ENCODE measurements around the gene SHISA8.
A peak's percentile ranks its signal among the peaks of the same experiment; 100 is the strongest.

SHISA8 gene

DNA sequence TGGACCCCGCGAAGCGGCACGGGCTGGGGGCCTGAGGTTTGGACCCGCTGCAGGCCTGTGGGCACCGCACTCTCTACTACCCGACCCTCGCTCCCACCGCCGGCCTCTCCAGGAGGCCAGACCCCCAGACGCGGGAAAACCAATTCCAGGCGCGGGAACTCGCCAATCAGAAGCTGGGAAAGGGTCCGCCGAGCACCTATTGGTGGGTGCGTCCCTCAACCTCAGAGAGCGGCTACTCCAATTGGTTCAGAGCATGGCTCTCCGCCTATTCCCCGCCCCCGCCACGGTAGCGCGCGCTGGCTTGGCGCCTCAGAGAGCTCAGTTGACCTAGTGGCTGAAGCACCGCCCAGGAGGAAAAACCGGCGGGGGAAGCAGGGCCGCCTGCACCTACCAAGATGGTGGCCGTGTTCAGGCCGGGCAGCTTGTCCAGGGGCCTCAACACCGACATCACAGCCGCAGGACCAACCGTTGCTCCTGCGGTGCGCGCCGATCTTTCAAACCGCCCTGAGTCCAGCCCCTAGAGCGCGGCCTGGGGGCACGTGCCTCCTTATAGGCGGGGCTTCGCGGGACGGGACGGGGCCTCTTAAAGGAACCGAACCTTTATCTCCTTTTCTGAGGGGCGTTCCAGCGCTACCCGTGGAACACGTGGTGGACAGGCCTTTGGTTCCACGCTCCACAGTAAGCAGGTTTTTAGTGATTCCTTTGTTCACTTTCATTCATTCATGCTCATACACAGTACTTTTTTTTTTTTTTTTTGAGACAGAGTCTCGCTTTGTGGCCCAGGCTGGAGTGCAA lies 32.0 kb upstream of the SHISA8 start, which contains the start of gene CENPM:
Gene CENPM, minus strand, starts transcription at position 524 of the 795 bp plus-strand sequence. Its CDS starts 76 bp downstream, at position 448.
- Histone ChIP-seq H3K27ac (ENCODE audit: low read length) (peak within 1 kb of the TSS; percentile 97), H4K20me1 (ENCODE audit: insufficient read depth, low read length) (peaks cover 18% of the 10 kb centered on the region), H3K4me3 (ENCODE audit: low read depth in 1 of 2, low read length in 2 of 2) (peak within 1 kb of the TSS; percentile 82 to 88), H3K79me2 (ENCODE audit: insufficient read depth, low read length) (peaks cover 59% of the 10 kb centered on the region), H3K27me3 (ENCODE audit: insufficient read depth, low read length, poor library complexity) (no peaks in the 10 kb centered on the region), H3K4me1 (ENCODE audit: insufficient read depth, low read length) (peaks cover 63% of the 10 kb centered on the region), H3K4me2 (ENCODE audit: insufficient read depth, low read length) (peak within 1 kb of the TSS; percentile 99), H3K36me3 (ENCODE audit: insufficient read depth, low read length) (peaks cover 36% of the 10 kb centered on the region), H2AFZ (ENCODE audit: low read depth, low read length) (peak within 1 kb of the TSS; percentile 78), H3K9me3 (ENCODE audit: insufficient read depth, low read length, severe bottlenecking) (no peaks in the 10 kb centered on the region), H3K9ac (ENCODE audit: low read depth, low read length) (peak within 1 kb of the TSS; percentile 92)
- ATAC-seq (ENCODE audit: insufficient read depth, low read depth) (peak; percentile 94), DNase-seq (peak; percentile 97)
- TF ChIP-seq, protein P1, sequence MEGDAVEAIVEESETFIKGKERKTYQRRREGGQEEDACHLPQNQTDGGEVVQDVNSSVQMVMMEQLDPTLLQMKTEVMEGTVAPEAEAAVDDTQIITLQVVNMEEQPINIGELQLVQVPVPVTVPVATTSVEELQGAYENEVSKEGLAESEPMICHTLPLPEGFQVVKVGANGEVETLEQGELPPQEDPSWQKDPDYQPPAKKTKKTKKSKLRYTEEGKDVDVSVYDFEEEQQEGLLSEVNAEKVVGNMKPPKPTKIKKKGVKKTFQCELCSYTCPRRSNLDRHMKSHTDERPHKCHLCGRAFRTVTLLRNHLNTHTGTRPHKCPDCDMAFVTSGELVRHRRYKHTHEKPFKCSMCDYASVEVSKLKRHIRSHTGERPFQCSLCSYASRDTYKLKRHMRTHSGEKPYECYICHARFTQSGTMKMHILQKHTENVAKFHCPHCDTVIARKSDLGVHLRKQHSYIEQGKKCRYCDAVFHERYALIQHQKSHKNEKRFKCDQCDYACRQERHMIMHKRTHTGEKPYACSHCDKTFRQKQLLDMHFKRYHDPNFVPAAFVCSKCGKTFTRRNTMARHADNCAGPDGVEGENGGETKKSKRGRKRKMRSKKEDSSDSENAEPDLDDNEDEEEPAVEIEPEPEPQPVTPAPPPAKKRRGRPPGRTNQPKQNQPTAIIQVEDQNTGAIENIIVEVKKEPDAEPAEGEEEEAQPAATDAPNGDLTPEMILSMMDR (IDR thresholded peaks at IDR 0.05; ENCODE audit: borderline replicate concordance, extremely low read depth, low read length, poor library complexity, severe bottlenecking): no peak
- TF ChIP-seq EZH2 (IDR thresholded peaks at IDR 0.05; ENCODE audit: borderline replicate concordance, low read depth, low read length, severe bottlenecking): no peak

DNA sequence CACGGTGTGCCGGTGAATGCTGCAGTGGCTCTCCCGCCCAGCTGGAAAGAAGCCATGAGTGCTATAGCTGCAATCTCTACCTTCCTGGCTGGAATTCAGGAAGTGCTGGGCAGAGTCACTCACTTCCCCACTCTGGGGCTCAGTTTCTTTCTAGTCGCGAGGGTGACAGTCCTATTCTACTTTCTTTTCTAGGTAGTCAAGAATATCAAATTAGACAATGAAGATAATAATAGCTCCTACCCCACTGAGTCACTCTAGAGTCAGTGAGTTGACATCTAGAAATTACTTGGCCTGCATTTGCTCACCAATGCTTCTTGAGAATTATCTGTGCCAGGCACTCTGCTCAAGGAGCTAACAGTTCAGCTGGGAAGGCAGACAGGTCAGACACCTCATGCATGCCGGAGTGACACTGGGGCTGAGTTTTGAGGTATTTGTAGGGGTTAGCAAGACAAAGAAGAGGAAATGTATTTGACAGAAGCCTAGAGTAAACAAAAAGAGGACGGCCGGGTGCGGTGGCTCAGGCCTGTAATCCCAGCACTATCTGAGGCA lies 28.9 kb upstream of the SHISA8 start:
- no peaks in the 10 kb centered on the region for H3K27me3 ChIP-seq (ENCODE audit: insufficient read depth, low read length, poor library complexity)
- ATAC-seq (ENCODE audit: insufficient read depth, low read depth) (no peak), DNase-seq (no peak)
- H3K36me3 ChIP-seq (ENCODE audit: insufficient read depth, low read length): peaks cover 65% of the 10 kb centered on the region
- TF ChIP-seq, protein P1 (IDR thresholded peaks at IDR 0.05; ENCODE audit: borderline replicate concordance, extremely low read depth, low read length, poor library complexity, severe bottlenecking): no peak
- no peak overlapping the region for H3K4me3 ChIP-seq (ENCODE audit: low read depth in 1 of 2, low read length in 2 of 2)
- peaks cover 69% of the 10 kb centered on the region for H3K4me1 ChIP-seq (ENCODE audit: insufficient read depth, low read length)
- H3K4me2 ChIP-seq (ENCODE audit: insufficient read depth, low read length): peak overlapping the region; percentile 44; the same call in 1 of the 2 replicates
- H3K9ac ChIP-seq (ENCODE audit: low read depth, low read length): peak overlapping the region; percentile 7; the same call in 1 of the 2 replicates
- no peak overlapping the region for H3K27ac ChIP-seq (ENCODE audit: low read length)
- H3K79me2 ChIP-seq (ENCODE audit: insufficient read depth, low read length): peaks cover 87% of the 10 kb centered on the region
- H3K9me3 ChIP-seq (ENCODE audit: insufficient read depth, low read length, severe bottlenecking): no peaks in the 10 kb centered on the region
- no peak overlapping the region for H2AFZ ChIP-seq (ENCODE audit: low read depth, low read length)
- peaks cover 44% of the 10 kb centered on the region for H4K20me1 ChIP-seq (ENCODE audit: insufficient read depth, low read length)

DNA sequence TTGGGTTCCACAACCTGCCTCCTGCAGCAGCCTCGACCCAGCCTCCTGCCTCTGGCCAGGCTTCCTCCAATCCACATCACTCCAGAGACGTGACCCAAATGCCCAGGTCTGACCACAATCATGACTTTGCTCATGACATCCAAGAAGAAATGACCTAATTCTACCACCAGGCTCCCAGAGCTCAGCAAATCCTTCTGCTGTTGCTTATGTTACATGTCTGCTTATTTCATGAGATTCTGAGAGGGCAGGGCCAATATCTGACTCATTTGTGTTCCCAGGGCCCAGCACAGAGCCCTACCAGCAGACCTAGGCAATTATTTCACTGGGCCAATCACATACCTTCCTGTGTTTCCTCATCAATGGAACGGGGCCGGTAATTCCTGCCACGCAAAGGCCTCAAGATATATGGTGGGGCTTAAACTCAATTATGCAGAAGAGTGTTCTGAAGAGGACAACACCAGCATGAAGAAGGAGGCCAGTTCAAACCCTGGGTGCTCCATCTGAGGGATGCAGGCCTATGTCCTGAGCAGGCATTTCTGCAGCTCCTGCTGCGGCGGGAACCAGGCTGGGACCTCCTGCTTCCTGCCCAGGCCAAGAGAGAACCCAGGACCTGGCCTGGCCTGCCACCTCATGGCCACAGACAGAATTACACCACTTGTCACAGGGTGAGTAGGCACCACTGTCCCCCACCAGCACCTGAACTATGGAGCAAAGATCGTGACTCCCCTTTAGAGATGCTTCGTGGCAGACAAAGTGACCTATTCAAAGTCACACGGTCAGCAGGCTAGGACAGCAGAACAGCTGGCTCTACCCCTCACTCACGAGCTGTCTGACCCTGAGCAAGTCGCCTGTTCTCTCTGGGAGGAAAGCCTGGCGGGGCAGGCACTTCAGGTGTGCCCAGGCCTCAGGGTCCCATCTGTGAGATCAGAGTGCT lies 26.2 kb upstream of the SHISA8 start:
- Histone ChIP-seq H3K9me3 (ENCODE audit: insufficient read depth, low read length, severe bottlenecking) (no peaks in the 10 kb centered on the region), H3K9ac (ENCODE audit: low read depth, low read length) (peak overlapping the region; percentile 15; the same call in 1 of the 2 replicates), H3K27me3 (ENCODE audit: insufficient read depth, low read length, poor library complexity) (no peaks in the 10 kb centered on the region), H3K36me3 (ENCODE audit: insufficient read depth, low read length) (peaks cover 85% of the 10 kb centered on the region), H3K27ac (ENCODE audit: low read length) (peak overlapping the region; percentile 37), H2AFZ (ENCODE audit: low read depth, low read length) (no peak overlapping the region), H3K79me2 (ENCODE audit: insufficient read depth, low read length) (peaks cover 79% of the 10 kb centered on the region), H3K4me3 (ENCODE audit: low read depth in 1 of 2, low read length in 2 of 2) (no peak overlapping the region), H4K20me1 (ENCODE audit: insufficient read depth, low read length) (peaks cover 52% of the 10 kb centered on the region), H3K4me2 (ENCODE audit: insufficient read depth, low read length) (peak overlapping the region; percentile 41), H3K4me1 (ENCODE audit: insufficient read depth, low read length) (peaks cover 51% of the 10 kb centered on the region)
- peak; percentile 90 for ATAC-seq (ENCODE audit: insufficient read depth, low read depth)
- TF ChIP-seq, protein P1 (IDR thresholded peaks at IDR 0.05; ENCODE audit: borderline replicate concordance, extremely low read depth, low read length, poor library complexity, severe bottlenecking): peak; percentile 97
- TF ChIP-seq EZH2 (IDR thresholded peaks at IDR 0.05; ENCODE audit: borderline replicate concordance, low read depth, low read length, severe bottlenecking): no peak
- peak; percentile 85 for DNase-seq

All from DND-41 (cell line).